Measurements from ENCODE around the gene TRAF6. TPM values are rescaled to one million over a fixed set of nuclear protein-coding genes. Genes with fewer than 3 reads are reported as not detected.

Gene TRAF6
- polyA plus RNA-seq, 1 donor: 18.1 TPM

DNA sequence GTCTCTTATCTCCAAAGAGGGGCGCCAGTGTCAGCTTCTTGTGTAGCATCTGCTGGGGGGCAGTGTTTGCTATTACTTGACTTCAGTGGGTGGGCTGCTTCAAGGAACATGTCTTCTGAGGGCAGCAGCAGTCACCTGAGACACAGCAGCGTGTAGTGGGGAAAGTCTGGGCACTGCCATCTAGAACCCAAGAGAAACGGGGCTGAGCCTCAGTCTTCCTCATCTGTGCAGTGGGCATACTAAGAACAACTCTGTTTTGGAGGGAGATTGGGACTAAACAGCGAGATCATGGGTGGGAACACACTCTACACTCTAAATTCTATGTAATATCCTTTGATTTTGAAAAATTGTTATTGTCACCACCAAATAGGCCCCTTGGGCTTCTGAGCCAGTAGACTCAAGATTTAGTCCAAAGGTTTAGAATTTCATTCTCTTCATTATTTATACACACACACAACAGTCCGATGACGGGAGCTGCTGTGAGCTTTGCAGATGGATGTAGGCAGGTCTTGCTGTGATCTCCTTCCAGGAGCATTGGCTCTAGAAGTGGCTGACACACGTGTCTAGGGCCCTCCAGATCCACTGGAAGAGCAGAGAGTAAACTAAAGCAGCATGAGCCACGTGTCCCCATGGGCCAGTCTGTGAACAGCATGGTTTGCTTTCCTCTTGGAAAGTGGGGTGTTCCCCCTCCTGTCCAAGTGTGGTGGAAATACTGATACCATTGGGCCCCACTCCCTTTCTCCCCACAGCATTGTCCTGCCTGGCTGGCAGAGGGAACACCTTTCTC is 51.8 kb downstream of the TRAF6 start:
- no peak for DNase-seq

DNA sequence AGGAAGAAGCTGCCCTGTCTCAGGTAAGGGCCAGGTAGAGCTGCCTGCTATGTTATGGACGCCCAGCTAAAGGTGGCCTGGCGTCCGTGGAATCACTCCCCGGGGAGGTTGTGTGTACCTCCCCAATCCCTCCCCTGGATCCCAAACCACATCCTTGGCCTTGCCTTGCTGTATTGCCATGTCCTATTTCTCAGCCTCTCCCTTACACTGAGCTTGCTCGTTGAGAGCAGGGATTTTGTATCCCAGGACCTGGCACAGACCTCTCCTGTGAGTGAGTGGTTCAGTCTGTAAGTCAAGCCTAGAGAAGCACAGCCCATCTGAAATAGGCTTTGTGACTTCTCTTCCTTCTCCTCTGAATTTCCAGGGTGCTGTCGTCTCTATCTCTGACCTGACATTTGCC is 53.9 kb downstream of the TRAF6 start:
- DNase-seq: no peak

- DNase-seq: peak; percentile 48
These were observed 54.4 kb downstream of the TRAF6 start for GRCh38 chr11:36455658-36456111.

GRCh38 chr11:36454941-36455631 is 55.0 kb downstream of the TRAF6 start:
- no peak for DNase-seq

GRCh38 chr11:36454551-36454940 is 55.5 kb downstream of the TRAF6 start:
- no peak for DNase-seq

- DNase-seq: no peak
These were observed 56.4 kb downstream of the TRAF6 start for GRCh38 chr11:36453678-36454077.

GRCh38 chr11:36452961-36453360 is 57.1 kb downstream of the TRAF6 start:
- no peak for DNase-seq

- DNase-seq: no peak
These were observed 57.7 kb downstream of the TRAF6 start for GRCh38 chr11:36452236-36452940.

DNA sequence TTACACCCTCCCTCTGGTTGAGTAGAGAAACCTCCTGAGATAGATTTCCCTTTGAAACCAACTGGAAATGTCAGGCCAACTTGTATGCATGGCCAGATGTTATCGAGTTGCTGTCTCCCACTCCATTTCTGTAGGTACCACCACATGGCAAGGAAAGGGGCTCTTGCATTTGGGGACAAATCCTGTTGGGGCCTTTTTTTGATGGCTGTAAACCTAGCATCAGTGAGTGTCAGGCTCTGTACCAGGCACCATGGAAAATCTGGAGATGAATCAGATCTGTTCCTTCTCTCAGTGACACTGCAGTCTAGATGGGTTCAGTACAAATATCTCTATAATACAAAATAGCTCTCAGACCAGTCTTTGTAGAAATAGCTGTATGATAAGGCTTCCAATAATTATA is 58.4 kb downstream of the TRAF6 start:
- no peak for DNase-seq

- DNase-seq: no peak
These were observed 59.0 kb downstream of the TRAF6 start for GRCh38 chr11:36451045-36451444.

DNA sequence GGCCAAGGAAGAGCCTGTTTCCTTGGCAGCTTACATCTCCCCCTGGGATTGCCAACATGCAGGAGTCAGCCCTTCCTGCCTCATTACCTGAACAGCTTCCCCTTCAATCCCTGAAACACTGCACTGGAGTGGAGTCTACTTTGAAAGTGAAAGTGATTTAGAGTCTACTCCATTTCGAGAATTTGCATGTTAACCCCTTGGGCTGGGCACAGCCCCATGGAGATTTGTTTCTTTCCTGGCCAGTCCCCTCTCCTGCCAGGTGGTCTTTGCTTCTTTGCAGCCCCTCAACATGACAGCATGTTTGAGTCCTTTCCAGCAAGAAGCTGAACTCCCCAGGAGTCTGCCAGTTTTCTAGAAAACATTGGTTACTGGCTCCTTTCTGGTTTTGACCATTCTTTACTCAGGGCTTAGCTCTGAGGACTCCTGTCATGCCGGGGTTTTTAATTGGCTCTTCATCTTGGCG is 59.9 kb downstream of the TRAF6 start:
- no peak for DNase-seq

- no peak for DNase-seq
These were observed 60.4 kb downstream of the TRAF6 start for GRCh38 chr11:36449561-36450096.

DNA sequence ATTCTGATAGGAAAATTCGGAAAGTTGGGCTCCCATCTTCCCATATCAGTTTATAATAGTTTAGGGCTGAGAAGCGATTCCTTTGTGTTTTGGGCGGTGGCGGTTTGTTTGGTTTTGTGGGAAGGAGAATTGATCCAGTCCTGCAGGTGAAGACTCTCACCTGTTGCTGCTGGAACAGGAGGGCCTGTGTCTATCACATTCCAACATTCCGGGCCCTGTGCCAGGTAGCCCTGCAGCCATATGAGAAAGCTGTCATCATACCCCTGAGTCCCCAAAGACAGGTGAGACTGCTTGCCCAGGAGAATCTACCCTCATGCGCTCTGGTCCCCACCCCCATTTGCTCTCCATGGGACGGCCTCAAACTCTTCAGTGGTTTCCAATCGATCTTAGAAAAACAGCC is 62.1 kb downstream of the TRAF6 start:
- no peak for DNase-seq

- DNase-seq: no peak
These were observed 62.6 kb downstream of the TRAF6 start for GRCh38 chr11:36447514-36447913.

- no peak for DNase-seq
These were observed 63.9 kb downstream of the TRAF6 start for GRCh38 chr11:36446135-36446534.

- no peak for DNase-seq
These were observed 66.4 kb downstream of the TRAF6 start for GRCh38 chr11:36443661-36444060.

DNA sequence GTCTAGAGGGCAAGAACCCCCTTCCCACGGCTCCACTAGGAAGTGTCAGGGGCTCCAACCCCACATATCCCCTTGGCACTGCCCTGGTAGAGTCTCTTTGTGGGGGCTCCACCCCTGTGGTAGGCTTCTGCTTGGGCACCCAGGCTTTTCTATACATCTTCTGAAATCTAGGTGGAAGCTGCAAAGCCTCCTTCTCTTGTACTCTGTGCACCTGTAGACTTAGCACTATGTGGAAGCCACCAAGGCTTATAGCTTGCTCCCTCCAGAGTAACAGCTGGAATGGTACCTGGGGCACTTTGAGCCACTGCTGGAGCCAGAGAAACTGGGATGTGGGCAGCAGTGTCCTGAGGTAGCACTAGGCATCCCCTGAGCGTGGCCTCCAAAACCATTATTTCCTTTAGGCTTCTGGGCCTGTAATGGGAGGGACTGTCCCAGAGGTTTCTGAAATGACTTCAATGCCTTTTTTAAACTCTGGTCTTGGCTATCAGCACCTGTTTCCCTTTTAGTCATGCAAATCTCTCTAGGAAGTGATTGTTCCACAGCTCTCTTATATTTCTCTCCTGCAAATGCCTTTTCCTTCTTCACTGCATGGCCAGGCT is 68.4 kb downstream of the TRAF6 start:
- DNase-seq: no peak

- DNase-seq: no peak
These were observed 71.9 kb downstream of the TRAF6 start for GRCh38 chr11:36438126-36438525.

DNA sequence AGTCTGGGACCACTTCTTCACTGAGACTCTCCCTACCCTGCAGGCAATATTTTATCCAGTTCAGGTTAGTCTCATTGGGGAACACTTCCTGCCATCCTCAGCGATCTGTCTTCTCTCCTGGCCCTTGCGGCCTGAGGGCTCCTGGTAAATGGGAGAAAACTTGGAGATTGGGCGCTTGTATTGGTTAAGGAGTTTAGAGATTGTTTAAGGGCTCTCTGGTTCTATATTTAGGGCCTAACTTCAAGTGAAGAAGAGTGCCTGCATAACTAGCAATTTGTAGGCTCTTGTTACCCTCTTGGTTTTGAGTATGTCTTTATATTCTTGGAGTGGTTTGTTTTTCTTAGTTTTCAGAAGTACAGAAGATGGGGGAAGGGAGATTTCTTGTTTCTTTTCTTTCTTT is 72.7 kb downstream of the TRAF6 start:
- DNase-seq: no peak
